ENCODE results near the gene SERPINC1. TPM values are rescaled to one million over a fixed set of nuclear protein-coding genes. Genes with fewer than 3 reads are reported as not detected.

SERPINC1 gene
- total RNA-seq, 1 experiment from 2014 or later = 0.57 TPM

DNA sequence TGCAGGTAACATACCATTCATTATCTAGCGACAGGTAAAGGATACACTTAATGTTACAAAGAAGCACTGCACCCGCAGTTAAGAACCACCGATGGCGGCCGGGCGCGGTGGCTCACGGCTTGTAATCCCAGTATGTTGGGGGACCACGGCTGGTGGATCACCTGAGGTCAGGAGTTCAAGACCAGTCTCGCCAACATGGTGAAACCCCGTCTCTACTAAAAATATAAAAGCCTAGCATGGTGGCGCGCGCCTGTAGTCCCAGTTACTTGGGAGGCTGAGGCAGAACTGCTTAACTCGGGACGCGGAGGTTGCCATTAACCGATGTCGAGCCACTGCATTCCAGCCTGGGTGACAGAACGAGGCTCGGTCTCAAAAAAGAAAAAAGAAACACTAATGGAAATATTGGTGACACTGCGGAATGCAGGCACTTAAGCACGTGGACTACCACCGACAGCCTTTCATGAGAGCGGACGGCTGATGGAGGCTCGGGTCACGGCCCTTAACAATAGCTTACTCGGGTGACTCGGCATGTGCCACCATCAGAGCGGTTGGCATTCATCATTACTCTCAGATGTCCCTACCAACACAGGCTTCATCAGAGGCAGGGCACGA, 49.9 kb downstream of the SERPINC1 start:
- ATAC-seq (no peak), DNase-seq (ENCODE audit: low spot score) (peak; percentile 14)
- H3K4me1 Mint-ChIP-seq = peaks cover 64% of the 10 kb centered on the region
- no peaks in the 10 kb centered on the region for H3K9me3 Mint-ChIP-seq
- TF ChIP-seq ZNF671 (CRISPR knock-in tag; IDR thresholded peaks at IDR 0.05) (peak; percentile 91), KAT7 (CRISPR knock-in tag; IDR thresholded peaks at IDR 0.05; ENCODE audit: borderline replicate concordance) (peak; percentile 66; the same call in 1 of the 2 replicates), ZNF416 (CRISPR knock-in tag; IDR thresholded peaks at IDR 0.05) (peak; percentile 95), FOXP1 (CRISPR knock-in tag; IDR thresholded peaks at IDR 0.05; ENCODE audit: borderline replicate concordance) (0 out of 2 replicates have a peak, but pooled peaks have one; percentile 17), RORB (CRISPR knock-in tag; IDR thresholded peaks at IDR 0.05) (peak; percentile 17; the same call in 1 of the 2 replicates), NFE2L1 (CRISPR knock-in tag; IDR thresholded peaks at IDR 0.05) (0 out of 2 replicates have a peak, but pooled peaks have one; percentile 39), CREM (CRISPR knock-in tag; IDR thresholded peaks at IDR 0.05) (no peak), GABPB1 (CRISPR knock-in tag; IDR thresholded peaks at IDR 0.05) (no peak), NFATC4 (CRISPR knock-in tag; IDR thresholded peaks at IDR 0.05) (peak; percentile 93; the same call in 1 of the 2 replicates), EMX1 (CRISPR knock-in tag; IDR thresholded peaks at IDR 0.05) (peak; percentile 97), JAZF1 (CRISPR knock-in tag; IDR thresholded peaks at IDR 0.05) (peak; percentile 61; the same call in 1 of the 2 replicates), FOXJ3 (CRISPR knock-in tag; IDR thresholded peaks at IDR 0.05; ENCODE audit: borderline replicate concordance) (no peak), GRHL2 (CRISPR knock-in tag; IDR thresholded peaks at IDR 0.05; ENCODE audit: insufficient replicate concordance, severe bottlenecking) (no peak), PRRX2 (CRISPR knock-in tag; IDR thresholded peaks at IDR 0.05) (peak; percentile 89), ELF4 (CRISPR knock-in tag; IDR thresholded peaks at IDR 0.05; ENCODE audit: low read depth) (no peak), GTF2I (CRISPR knock-in tag; conservative IDR thresholded peaks at IDR 0.05) (0 out of 2 replicates have a peak, but pooled peaks have one; percentile 8)
- TF ChIP-seq, protein P1, sequence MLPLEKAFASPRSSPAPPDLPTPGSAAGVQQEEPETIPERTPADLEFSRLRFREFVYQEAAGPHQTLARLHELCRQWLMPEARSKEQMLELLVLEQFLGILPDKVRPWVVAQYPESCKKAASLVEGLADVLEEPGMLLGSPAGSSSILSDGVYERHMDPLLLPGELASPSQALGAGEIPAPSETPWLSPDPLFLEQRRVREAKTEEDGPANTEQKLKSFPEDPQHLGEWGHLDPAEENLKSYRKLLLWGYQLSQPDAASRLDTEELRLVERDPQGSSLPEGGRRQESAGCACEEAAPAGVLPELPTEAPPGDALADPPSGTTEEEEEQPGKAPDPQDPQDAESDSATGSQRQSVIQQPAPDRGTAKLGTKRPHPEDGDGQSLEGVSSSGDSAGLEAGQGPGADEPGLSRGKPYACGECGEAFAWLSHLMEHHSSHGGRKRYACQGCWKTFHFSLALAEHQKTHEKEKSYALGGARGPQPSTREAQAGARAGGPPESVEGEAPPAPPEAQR (CRISPR knock-in tag; IDR thresholded peaks at IDR 0.05) = no peak
- TF ChIP-seq, protein P2, sequence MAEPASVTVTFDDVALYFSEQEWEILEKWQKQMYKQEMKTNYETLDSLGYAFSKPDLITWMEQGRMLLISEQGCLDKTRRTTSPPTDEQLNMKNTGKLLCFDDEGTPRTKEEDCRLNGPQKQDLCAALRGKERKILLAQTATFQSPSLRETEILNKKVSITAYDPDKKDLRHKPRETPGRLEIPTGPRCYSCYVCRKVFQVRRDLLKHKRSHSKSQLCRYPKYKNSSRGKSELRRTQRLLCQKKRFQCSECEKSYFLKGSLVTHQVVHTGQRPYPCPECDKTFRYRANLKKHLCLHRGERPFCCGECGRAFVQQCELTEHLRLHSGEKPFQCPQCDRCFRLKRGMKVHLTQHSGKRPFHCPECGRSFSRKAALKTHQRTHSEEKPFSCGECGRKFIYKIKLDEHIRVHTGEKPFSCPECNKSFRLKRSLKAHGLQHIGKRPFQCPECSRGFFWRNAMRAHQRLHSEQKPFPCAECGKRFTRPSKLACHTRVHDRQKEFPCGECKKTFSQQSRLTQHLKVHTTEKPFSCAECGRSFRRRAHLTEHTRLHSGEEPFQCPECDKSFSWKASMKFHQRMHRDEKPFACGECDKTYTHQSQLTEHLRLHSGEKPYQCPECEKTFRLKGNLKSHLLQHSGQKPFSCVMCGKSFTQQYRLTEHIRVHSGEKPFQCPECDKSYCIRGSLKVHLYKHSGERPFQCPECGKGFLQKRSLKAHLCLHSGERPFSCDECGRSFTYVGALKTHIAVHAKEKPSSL (CRISPR knock-in tag; conservative IDR thresholded peaks at IDR 0.05) = peak; percentile 90; the same call in 1 of the 2 replicates
- TF ChIP-seq, protein P3, sequence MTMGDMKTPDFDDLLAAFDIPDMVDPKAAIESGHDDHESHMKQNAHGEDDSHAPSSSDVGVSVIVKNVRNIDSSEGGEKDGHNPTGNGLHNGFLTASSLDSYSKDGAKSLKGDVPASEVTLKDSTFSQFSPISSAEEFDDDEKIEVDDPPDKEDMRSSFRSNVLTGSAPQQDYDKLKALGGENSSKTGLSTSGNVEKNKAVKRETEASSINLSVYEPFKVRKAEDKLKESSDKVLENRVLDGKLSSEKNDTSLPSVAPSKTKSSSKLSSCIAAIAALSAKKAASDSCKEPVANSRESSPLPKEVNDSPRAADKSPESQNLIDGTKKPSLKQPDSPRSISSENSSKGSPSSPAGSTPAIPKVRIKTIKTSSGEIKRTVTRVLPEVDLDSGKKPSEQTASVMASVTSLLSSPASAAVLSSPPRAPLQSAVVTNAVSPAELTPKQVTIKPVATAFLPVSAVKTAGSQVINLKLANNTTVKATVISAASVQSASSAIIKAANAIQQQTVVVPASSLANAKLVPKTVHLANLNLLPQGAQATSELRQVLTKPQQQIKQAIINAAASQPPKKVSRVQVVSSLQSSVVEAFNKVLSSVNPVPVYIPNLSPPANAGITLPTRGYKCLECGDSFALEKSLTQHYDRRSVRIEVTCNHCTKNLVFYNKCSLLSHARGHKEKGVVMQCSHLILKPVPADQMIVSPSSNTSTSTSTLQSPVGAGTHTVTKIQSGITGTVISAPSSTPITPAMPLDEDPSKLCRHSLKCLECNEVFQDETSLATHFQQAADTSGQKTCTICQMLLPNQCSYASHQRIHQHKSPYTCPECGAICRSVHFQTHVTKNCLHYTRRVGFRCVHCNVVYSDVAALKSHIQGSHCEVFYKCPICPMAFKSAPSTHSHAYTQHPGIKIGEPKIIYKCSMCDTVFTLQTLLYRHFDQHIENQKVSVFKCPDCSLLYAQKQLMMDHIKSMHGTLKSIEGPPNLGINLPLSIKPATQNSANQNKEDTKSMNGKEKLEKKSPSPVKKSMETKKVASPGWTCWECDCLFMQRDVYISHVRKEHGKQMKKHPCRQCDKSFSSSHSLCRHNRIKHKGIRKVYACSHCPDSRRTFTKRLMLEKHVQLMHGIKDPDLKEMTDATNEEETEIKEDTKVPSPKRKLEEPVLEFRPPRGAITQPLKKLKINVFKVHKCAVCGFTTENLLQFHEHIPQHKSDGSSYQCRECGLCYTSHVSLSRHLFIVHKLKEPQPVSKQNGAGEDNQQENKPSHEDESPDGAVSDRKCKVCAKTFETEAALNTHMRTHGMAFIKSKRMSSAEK (CRISPR knock-in tag; IDR thresholded peaks at IDR 0.05; ENCODE audit: borderline replicate concordance) = peak; percentile 78; the same call in 1 of the 2 replicates
- TF ChIP-seq, protein P4, sequence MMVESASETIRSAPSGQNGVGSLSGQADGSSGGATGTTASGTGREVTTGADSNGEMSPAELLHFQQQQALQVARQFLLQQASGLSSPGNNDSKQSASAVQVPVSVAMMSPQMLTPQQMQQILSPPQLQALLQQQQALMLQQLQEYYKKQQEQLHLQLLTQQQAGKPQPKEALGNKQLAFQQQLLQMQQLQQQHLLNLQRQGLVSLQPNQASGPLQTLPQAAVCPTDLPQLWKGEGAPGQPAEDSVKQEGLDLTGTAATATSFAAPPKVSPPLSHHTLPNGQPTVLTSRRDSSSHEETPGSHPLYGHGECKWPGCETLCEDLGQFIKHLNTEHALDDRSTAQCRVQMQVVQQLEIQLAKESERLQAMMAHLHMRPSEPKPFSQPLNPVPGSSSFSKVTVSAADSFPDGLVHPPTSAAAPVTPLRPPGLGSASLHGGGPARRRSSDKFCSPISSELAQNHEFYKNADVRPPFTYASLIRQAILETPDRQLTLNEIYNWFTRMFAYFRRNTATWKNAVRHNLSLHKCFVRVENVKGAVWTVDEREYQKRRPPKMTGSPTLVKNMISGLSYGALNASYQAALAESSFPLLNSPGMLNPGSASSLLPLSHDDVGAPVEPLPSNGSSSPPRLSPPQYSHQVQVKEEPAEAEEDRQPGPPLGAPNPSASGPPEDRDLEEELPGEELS (CRISPR knock-in tag; IDR thresholded peaks at IDR 0.05) = peak; percentile 27; the same call in 1 of the 2 replicates
- TF ChIP-seq, protein P5, sequence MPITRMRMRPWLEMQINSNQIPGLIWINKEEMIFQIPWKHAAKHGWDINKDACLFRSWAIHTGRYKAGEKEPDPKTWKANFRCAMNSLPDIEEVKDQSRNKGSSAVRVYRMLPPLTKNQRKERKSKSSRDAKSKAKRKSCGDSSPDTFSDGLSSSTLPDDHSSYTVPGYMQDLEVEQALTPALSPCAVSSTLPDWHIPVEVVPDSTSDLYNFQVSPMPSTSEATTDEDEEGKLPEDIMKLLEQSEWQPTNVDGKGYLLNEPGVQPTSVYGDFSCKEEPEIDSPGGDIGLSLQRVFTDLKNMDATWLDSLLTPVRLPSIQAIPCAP (CRISPR knock-in tag; IDR thresholded peaks at IDR 0.05) = 0 out of 2 replicates have a peak, but pooled peaks have one; percentile 19
- TF ChIP-seq, protein P6, sequence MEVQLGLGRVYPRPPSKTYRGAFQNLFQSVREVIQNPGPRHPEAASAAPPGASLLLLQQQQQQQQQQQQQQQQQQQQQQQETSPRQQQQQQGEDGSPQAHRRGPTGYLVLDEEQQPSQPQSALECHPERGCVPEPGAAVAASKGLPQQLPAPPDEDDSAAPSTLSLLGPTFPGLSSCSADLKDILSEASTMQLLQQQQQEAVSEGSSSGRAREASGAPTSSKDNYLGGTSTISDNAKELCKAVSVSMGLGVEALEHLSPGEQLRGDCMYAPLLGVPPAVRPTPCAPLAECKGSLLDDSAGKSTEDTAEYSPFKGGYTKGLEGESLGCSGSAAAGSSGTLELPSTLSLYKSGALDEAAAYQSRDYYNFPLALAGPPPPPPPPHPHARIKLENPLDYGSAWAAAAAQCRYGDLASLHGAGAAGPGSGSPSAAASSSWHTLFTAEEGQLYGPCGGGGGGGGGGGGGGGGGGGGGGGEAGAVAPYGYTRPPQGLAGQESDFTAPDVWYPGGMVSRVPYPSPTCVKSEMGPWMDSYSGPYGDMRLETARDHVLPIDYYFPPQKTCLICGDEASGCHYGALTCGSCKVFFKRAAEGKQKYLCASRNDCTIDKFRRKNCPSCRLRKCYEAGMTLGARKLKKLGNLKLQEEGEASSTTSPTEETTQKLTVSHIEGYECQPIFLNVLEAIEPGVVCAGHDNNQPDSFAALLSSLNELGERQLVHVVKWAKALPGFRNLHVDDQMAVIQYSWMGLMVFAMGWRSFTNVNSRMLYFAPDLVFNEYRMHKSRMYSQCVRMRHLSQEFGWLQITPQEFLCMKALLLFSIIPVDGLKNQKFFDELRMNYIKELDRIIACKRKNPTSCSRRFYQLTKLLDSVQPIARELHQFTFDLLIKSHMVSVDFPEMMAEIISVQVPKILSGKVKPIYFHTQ (CRISPR knock-in tag; IDR thresholded peaks at IDR 0.05) = peak; percentile 93
- TF ChIP-seq, protein P7, sequence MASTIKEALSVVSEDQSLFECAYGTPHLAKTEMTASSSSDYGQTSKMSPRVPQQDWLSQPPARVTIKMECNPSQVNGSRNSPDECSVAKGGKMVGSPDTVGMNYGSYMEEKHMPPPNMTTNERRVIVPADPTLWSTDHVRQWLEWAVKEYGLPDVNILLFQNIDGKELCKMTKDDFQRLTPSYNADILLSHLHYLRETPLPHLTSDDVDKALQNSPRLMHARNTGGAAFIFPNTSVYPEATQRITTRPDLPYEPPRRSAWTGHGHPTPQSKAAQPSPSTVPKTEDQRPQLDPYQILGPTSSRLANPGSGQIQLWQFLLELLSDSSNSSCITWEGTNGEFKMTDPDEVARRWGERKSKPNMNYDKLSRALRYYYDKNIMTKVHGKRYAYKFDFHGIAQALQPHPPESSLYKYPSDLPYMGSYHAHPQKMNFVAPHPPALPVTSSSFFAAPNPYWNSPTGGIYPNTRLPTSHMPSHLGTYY (CRISPR knock-in tag; IDR thresholded peaks at IDR 0.05) = peak; percentile 91
- peak overlapping the region; percentile 97 for H3K4me3 Mint-ChIP-seq
- POLR2A ChIA-PET = interaction anchor here (0.6 to 1.9 kb wide), 3 partner anchors 15 to 155 kb away, joined by 3 to 19 read pairs (median 12); partner anchors contain the start of genes CENPL, DARS2 and RC3H1
- peaks cover 69% of the 10 kb centered on the region for H3K36me3 Mint-ChIP-seq
- H3K27ac Mint-ChIP-seq = peak overlapping the region; percentile 100
- CTCF ChIA-PET = no interaction called here
- H3K27me3 Mint-ChIP-seq (ENCODE audit: low read depth) = no peaks in the 10 kb centered on the region
